ENCODE data around the gene PEAR1.

DNA sequence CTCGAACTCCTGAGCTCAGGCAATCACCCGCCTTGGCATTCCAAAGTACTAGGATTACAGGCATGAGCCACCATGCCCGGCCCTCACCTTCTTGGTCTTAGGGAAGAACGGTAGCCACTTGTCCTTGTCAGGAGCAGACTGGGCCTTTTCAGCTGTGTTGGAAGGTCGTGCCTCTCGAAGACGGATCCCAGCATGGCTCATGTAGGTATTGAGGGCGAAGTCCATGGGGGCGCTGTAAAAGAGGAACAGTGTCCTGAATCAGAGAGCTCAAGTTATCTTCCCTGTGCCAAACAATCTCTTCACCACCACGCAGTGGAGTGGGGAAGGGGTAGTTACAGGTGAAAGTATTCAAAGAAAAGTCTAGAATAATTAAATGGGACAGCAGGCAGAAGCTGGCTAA lies 62.8 kb downstream of the PEAR1 start:
- TF ChIP-seq, protein P1, sequence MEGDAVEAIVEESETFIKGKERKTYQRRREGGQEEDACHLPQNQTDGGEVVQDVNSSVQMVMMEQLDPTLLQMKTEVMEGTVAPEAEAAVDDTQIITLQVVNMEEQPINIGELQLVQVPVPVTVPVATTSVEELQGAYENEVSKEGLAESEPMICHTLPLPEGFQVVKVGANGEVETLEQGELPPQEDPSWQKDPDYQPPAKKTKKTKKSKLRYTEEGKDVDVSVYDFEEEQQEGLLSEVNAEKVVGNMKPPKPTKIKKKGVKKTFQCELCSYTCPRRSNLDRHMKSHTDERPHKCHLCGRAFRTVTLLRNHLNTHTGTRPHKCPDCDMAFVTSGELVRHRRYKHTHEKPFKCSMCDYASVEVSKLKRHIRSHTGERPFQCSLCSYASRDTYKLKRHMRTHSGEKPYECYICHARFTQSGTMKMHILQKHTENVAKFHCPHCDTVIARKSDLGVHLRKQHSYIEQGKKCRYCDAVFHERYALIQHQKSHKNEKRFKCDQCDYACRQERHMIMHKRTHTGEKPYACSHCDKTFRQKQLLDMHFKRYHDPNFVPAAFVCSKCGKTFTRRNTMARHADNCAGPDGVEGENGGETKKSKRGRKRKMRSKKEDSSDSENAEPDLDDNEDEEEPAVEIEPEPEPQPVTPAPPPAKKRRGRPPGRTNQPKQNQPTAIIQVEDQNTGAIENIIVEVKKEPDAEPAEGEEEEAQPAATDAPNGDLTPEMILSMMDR (conservative IDR thresholded peaks at IDR 0.05 in 1 of 2, IDR thresholded peaks at IDR 0.05 in 1 of 2; ENCODE audit: extremely low read depth in 1 of 2, insufficient read depth in 1 of 2, low read depth in 1 of 2, low read length in 2 of 2), result no peak
- TF ChIP-seq EZH2 (IDR thresholded peaks at IDR 0.05; ENCODE audit: borderline replicate concordance, low read length), result no peak

Data from mammary epithelial cell (primary cell).